Mesodermal cell (in vitro differentiated cells): ENCODE data around the gene PLCB3.
A peak's percentile ranks its signal among the peaks of the same experiment; 100 is the strongest.

Experiments used
- H3K27ac ChIP-seq: 2 replicates; pipeline ENCODE4 v1.7.0; 2013; ENCODE audit warnings: mild to moderate bottlenecking, low read depth, low read length, moderate library complexity; ENCODE audit not compliant: severe bottlenecking
- H3K36me3 ChIP-seq: 2 replicates; pipeline ENCODE4 v1.7.1; 2013; ENCODE audit warnings: mild to moderate bottlenecking, low read length, moderate library complexity; ENCODE audit not compliant: control insufficient read depth, insufficient read depth
- H3K4me1 ChIP-seq: one replicate; pipeline ENCODE4 v1.7.1; 2013; ENCODE audit warnings: mild to moderate bottlenecking, low read length; ENCODE audit not compliant: insufficient read depth, control insufficient read depth, poor library complexity, severe bottlenecking
- H3K4me3 ChIP-seq: 2 replicates; pipeline ENCODE4 v1.7.0; 2013; ENCODE audit warnings: low read length, control low read depth, mild to moderate bottlenecking; ENCODE audit not compliant: insufficient read depth, poor library complexity, severe bottlenecking; ENCODE audit errors: extremely low read depth
- H3K9me3 ChIP-seq: 2 replicates; pipeline ENCODE4 v1.7.1; 2013; ENCODE audit warnings: mild to moderate bottlenecking, low read length, moderate library complexity; ENCODE audit not compliant: control insufficient read depth
- WGBS, 2 experiments: methylation state at CpG; one replicate each; pipeline ENCODE4 v1.1.5; 2013; ENCODE audit warnings: missing lambda C conversion rate in 2 of 2; ENCODE audit not compliant: insufficient coverage in 2 of 2; 5-methylcytosine and 5-hydroxymethylcytosine counted together

PLCB3 gene

DNA sequence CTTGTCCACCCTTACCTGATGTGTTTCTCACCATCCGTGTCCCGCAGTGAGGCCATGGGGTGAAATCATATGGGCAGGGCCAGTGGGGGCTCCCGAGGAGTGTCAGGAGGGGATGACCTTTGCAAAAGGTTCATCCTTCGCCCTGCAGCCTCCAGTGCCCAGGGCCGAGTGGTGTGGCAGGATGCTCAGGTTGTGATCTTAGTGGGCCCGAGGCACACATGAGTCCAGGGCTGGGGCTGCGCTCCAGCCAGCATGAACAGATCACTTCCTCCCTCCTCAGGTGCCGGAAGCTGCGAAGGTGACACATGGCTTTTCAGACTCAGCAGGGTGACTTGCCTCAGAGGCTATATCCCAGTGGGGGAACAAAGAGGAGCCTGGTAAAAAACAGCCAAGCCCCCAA is 13.3 kb upstream of the PLCB3 start:
- H3K27ac ChIP-seq, result no peak overlapping the region
- H3K9me3 ChIP-seq, result no peaks in the 10 kb centered on the region
- WGBS, 2 experiments, result 88 to 93% methylated on average over 3 to 4 of the region's 9 CpGs
- H3K4me3 ChIP-seq, result no peak overlapping the region
- H3K36me3 ChIP-seq, result peaks cover 18% of the 10 kb centered on the region
- H3K4me1 ChIP-seq, result peaks cover 17% of the 10 kb centered on the region

DNA sequence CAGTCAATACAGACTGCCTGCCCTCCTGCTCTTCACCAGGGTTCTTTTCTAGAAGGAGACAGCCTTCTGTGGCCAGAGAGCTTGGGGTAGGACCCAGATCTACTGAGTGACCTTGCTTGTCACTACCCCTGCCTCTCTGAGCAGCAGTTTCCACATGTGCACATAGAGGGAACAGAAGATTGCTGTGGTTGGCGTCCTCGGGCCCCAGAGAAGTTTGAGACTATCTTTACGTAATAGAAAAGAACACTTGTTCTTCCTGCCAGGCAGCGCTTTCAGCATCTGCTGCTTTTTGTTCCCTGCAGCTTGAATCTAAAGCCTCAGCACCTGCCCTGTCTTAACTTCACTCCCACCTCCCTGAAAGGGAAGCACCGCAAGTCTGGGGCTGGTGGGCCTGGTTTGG is 12.3 kb upstream of the PLCB3 start:
- Histone ChIP-seq H3K27ac (no peak overlapping the region), H3K9me3 (no peaks in the 10 kb centered on the region), H3K4me3 (no peak overlapping the region), H3K36me3 (peaks cover 27% of the 10 kb centered on the region), H3K4me1 (peaks cover 26% of the 10 kb centered on the region)
- 96 to 97% methylated on average over 5 of the region's 5 CpGs for WGBS, 2 experiments

DNA sequence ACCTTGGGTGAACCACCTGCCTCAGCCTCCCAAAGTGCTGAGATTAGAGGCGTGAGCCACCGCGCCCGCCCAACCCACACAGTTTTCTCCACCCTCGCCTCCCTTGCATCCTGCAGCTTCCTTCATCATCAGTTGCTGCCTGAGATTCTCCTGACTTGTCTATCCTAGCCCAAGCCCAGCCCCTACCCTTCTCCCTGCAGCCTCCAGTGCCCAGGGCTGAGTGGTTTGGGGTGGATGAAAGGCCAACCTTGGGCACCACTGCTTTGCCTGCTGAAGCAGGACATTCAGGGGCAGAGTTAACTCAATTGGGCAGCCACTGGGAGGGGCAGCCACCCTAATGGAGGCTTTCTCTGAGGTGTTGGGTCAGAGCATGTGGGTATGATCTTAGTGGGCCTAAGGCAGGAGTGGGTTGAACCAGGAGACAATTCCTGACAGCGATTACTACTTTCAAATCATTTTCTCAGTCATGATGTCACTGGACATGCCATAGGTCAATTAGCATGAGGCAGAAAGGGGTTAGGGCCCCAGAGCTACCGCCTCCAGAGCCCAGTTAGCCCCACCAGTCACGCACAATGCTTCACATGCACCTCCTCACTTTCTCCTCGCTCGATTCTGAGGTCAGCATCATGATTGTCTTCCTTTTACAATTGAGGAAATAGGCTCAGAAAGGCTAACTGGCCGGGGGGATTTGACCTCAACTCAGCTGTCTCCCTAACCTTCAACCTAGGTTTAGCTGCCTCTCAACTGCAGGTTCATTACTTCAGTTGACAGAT is 11.5 kb upstream of the PLCB3 start:
- Histone ChIP-seq H3K36me3 (peaks cover 34% of the 10 kb centered on the region), H3K4me3 (peak overlapping the region; percentile 95), H3K9me3 (no peaks in the 10 kb centered on the region), H3K4me1 (peaks cover 28% of the 10 kb centered on the region), H3K27ac (peak overlapping the region; percentile 99)
- 91 to 100% methylated on average over 10 to 11 of the region's 11 CpGs for WGBS, 2 experiments

DNA sequence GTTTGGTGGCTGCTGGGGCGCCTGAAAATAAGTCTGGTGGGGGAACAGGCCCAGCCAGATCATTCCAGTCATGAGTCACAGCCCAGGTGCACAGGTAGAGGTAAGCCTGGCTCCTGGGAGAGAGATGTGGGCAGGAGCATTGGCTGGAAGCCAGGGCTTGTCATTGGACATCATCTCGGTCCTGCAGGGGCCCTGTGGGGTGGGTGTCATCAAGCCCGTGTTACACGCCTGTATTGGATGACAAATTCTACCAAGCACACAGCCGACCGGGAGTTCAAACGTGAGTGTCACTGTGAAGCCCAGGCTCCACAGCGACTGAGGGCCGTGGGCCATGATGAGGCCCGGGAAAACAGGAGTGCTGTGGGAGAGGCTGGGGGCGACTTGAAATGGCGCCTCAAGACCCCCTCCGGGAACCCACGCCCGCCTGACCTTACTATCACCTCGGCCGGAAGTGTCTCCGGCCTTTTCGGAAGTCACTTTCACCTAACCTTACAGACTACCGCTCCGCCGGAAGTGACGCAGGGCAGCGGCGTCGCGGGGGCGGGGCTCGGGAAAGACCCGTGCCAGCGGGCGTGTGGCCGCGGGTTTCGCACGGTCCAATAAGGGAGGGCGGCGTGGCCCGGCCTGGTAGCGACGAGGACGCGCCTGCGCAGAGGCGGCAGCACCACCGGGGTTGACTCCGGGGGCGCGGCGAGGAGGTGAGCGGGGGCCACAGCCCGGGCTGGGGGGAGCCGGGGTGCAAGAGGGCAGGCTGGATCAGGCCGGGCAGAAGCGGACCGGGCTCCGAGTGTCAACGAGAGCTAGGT is 10.7 kb upstream of the PLCB3 start, which contains the start of gene FKBP2:
FKBP2 (plus strand) TSS at position 661 of the 806 bp plus-strand sequence. CDS start 1,293 bp downstream, outside the sequence.
- peaks cover 28% of the 10 kb centered on the region for H3K4me1 ChIP-seq
- peak within 1 kb of the TSS; percentile 99 for H3K27ac ChIP-seq
- H3K4me3 ChIP-seq, result peak within 1 kb of the TSS; percentile 95
- WGBS, 2 experiments, result 5% methylated on average over 33 to 50 of the region's 58 CpGs
- H3K9me3 ChIP-seq, result no peaks in the 10 kb centered on the region
- peaks cover 38% of the 10 kb centered on the region for H3K36me3 ChIP-seq

DNA sequence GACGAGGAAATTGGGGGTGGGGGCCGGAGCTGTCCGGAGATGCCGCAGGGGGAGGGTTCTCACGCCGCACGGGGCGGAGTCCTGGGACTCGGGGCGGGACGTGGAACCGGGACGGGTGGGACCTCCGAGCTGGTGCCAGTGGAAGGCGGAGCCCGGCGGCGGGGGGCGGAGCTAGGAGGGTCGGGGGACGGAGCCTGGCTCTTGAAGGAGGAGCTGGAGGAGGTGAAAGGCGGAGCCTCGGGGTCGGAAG is 10.2 kb upstream of the PLCB3 start:
- no peaks in the 10 kb centered on the region for H3K9me3 ChIP-seq
- H3K4me3 ChIP-seq, result peak overlapping the region; percentile 95
- 0 to 1% methylated on average over 13 to 22 of the region's 24 CpGs for WGBS, 2 experiments
- peaks cover 28% of the 10 kb centered on the region for H3K4me1 ChIP-seq
- H3K27ac ChIP-seq, result peak overlapping the region; percentile 99
- peaks cover 38% of the 10 kb centered on the region for H3K36me3 ChIP-seq

DNA sequence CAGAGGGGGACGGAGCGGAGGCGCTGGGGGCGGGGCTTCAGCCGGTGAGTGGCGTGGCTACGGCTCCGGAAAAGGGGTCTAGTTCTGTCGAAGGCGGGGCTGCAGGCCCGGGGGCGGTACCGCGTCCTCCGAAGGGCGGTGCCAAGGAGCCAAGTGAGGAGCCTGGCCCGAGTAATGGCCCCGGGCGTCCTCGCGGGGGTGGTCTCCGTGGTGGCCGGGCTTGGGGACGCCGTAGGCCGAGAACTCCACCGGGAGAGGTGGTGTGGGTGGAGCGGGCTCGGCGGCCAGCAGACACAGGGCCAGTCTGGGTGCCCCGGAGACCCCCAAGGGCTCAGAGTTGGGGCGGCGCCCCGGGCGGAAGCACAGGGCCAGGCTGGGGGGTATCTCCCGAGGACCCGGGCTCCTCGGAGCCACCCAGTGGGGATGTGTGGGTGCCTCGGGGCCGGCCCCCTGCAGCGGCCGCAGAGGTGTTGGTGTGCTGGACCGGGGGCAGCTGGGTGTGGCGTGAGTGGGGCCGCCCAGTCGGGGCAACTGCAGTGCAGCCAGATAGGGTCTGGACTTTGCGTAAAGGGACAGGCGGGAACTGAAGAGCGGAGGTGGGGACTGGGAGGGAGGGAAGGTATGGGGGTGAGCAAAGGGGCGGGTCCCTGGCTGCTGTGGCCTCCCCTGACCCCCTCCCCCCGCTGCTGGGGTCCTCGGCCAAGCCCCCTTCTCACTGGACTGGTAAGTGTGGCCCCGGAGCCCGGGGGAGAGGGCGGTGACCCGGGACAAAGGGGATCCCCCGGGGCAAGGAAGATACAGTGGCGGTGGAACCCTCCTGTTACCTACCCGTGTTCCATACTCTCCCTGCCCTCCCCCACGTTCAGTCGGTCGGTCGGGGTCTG is 9.6 kb upstream of the PLCB3 start:
- Histone ChIP-seq H3K4me1 (peaks cover 28% of the 10 kb centered on the region), H3K36me3 (peaks cover 38% of the 10 kb centered on the region), H3K4me3 (peak overlapping the region; percentile 95), H3K27ac (peak overlapping the region; percentile 73), H3K9me3 (no peaks in the 10 kb centered on the region)
- WGBS, 2 experiments, result 1% methylated on average over 41 to 45 of the region's 63 CpGs

DNA sequence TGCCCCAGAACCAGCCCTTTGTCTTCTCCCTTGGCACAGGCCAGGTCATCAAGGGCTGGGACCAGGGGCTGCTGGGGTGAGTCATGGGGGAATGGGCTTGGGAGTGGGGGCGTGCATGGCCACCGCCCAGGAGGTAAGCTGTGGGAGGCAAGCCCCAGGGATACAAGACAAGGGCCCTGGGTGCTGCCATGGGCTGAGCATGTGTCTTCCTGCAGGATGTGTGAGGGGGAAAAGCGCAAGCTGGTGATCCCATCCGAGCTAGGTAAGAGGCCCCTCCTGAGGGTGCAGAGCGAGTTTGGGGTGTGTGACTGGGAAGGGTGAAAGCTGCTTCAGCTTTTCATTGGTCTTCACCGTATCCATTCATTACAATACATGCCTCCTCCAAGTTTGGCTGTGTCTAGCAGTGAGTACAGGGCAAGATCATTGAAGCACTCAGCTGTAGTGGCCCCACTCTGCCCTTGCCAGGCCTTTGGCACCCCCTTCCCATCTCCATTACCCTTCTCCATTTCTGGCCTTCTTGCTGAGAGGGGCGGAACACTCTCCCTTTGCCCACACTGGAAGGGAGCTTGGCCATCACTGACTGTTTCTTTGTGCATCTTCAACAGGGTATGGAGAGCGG is 8.0 kb upstream of the PLCB3 start:
- Histone ChIP-seq H3K4me3 (peak overlapping the region; percentile 95), H3K36me3 (peaks cover 25% of the 10 kb centered on the region), H3K27ac (no peak overlapping the region), H3K4me1 (peaks cover 33% of the 10 kb centered on the region), H3K9me3 (no peaks in the 10 kb centered on the region)
- WGBS, 2 experiments, result 83 to 93% methylated on average over 3 to 6 of the region's 8 CpGs

DNA sequence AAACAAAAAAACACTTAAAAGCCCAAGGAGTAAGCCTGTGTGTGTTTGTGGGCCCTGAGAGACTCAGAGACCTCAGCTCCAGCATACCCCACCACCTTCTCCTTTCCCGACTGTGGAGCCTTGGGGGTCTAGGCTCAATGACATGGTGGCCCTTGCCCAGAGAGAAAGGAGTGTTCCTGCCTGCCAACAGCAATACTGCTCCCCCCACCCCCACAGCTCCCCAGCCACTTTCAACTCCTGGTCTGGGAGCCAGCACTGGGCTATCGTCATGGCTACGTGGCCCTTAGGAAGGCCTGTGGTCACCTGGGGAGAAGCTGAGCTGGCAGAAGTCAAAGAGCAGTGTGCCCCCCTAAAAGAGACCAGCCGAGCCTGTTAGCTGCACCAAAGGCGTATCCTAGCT is 7.2 kb upstream of the PLCB3 start:
- peaks cover 39% of the 10 kb centered on the region for H3K4me1 ChIP-seq
- H3K36me3 ChIP-seq, result peaks cover 22% of the 10 kb centered on the region
- H3K9me3 ChIP-seq, result no peaks in the 10 kb centered on the region
- no peak overlapping the region for H3K4me3 ChIP-seq
- H3K27ac ChIP-seq, result no peak overlapping the region
- 44 to 100% methylated on average over 2 of the region's 5 CpGs for WGBS, 2 experiments

DNA sequence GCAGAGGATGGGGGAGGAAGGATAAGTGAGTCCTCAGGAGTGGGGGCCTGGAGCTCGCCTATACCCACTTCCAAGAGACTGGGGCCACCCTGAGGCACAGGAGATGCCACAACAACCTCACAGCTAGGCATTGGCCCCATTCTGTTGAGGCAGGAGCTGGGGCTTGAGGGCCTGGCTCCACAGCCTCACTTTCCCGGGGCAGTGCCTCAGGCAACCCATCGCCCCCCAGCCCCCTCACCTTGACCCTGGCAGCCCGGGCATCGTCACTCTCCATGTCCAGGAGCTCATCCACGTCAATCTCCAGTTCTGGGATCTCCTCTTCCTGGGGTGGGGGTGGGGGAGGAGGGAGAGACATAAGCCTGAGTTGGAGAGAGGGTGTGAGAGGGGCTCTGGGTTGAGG is 6.4 kb upstream of the PLCB3 start:
- H3K9me3 ChIP-seq, result no peaks in the 10 kb centered on the region
- WGBS, 2 experiments, result no CpG with 5 or more reads among the region's 6 CpGs
- peaks cover 22% of the 10 kb centered on the region for H3K36me3 ChIP-seq
- peak overlapping the region; percentile 89 for H3K4me3 ChIP-seq
- H3K27ac ChIP-seq, result peak overlapping the region; percentile 3
- peaks cover 43% of the 10 kb centered on the region for H3K4me1 ChIP-seq

DNA sequence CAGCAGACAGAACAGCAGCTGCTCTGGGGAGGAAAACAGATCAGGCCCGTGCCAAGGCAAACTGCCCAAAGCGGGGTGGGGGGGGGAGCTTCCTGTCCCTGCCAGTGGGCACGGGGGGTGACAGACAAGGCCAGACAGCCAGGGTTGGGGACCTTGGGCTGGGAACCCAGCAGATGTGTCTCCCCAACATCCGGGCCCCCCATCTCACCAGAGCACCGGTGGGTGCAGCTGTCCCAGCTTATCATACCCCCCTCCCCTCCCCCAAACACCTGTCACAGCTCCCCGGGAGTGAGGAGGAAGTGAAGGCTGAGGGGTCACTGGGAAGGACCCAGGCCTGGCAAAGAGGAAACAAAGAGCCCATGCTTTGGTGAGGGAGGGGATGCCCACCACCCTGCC is 5.9 kb upstream of the PLCB3 start:
- 37 to 39% methylated on average over 3 of the region's 6 CpGs for WGBS, 2 experiments
- H3K4me1 ChIP-seq, result peaks cover 40% of the 10 kb centered on the region
- peaks cover 22% of the 10 kb centered on the region for H3K36me3 ChIP-seq
- peak overlapping the region; percentile 84 for H3K27ac ChIP-seq
- H3K4me3 ChIP-seq, result peak overlapping the region; percentile 89
- no peaks in the 10 kb centered on the region for H3K9me3 ChIP-seq
